ENCODE measurements around the gene PHLDA2.

GRCh38 chr11:2892215-2892966 is 36.8 kb downstream of the PHLDA2 start:
- peak; percentile 92 for TF ChIP-seq CTCF (conservative IDR thresholded peaks at IDR 0.05; ENCODE audit: low read depth, low read length)
- no peak for TF ChIP-seq EZH2 (IDR thresholded peaks at IDR 0.05; ENCODE audit: borderline replicate concordance, low read depth, low read length, poor library complexity, severe bottlenecking)

Data from A673 (cell line).